ENCODE data around the gene FAT1. TPM values are rescaled to one million over a fixed set of nuclear protein-coding genes. Genes with fewer than 3 reads are reported as not detected.

FAT1 gene
- total and polyA plus RNA-seq, 2 donors (not counting 3 experiments of a cell fraction or from before 2014, with no cell fraction given) = 9.2 to 9.8 TPM

DNA sequence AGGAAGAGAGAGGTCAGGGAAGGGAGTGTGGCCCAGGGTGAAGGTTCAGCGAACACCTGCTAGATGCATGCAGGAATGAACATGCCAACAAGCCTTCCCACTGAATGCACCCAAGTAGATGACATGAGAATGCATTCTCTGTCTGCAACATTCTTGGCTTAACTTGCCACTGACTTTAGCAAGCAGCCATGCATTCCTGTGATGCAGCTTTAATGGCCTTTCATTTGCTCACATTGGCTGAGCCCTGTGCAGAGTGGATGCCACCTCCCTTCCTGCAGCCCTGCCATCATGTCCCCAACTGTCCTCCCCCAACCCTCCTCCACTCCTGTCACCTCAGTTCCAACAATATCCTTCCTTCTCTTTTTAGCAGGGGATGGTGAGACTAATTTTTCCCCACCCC, 143.0 kb downstream of the FAT1 start:
- FAIRE-seq (no peak), DNase-seq (ENCODE audit: low read depth, low spot score) (no peak)
- Histone ChIP-seq H3K4me2 (ENCODE audit: insufficient read depth, low read length) (no peak overlapping the region), H3K4me3 (replicated peaks in 1 of 3; ENCODE audit: insufficient read depth in 1 of 3, low read depth in 1 of 3, low read length in 3 of 3) (no peak overlapping the region), H4K20me1 (replicated peaks; ENCODE audit: control insufficient read depth, extremely low read depth, insufficient read depth, low read length) (no peaks in the 10 kb centered on the region), H3K27me3 (ENCODE audit: control insufficient read depth in 2 of 2, insufficient read depth in 2 of 2, low read length in 2 of 2) (no peaks in the 10 kb centered on the region), H3K9me3 (replicated peaks; ENCODE audit: control insufficient read depth, insufficient read depth, low read length) (no peaks in the 10 kb centered on the region), H3K9me1 (replicated peaks; ENCODE audit: control insufficient read depth, extremely low read depth, insufficient read depth, low read length) (no peaks in the 10 kb centered on the region), H3K36me3 (ENCODE audit: control insufficient read depth in 2 of 2, extremely low read depth in 1 of 2, insufficient read depth in 2 of 2, low read length in 2 of 2) (no peaks in the 10 kb centered on the region), H2AFZ (ENCODE audit: low read depth, low read length) (no peak overlapping the region), H3K79me2 (ENCODE audit: control insufficient read depth, insufficient read depth, low read length) (no peaks in the 10 kb centered on the region), H3K9ac (replicated peaks; ENCODE audit: extremely low read depth, insufficient read depth, low read length) (no peak overlapping the region), H3K27ac (ENCODE audit: insufficient read depth, low read depth, low read length) (no peak overlapping the region), H3K4me1 (ENCODE audit: control insufficient read depth, extremely low read depth, insufficient read depth, low read length) (no peaks in the 10 kb centered on the region)
- CTCF ChIA-PET = no interaction called here
- BruUV-seq (replicated peaks) = no TSS peak
- dilution Hi-C loops (cut with MboI; ENCODE audit: extremely low pct_ligation_motif_present, low sequenced_read_pairs) = no loop called here
- POLR2A ChIA-PET = no interaction called here
- intact Hi-C loops (cut with micrococcal nuclease) = no loop called here
- TF ChIP-seq EZH2 (IDR thresholded peaks at IDR 0.05; ENCODE audit: borderline replicate concordance, low read depth, low read length, severe bottlenecking) = no peak
- no peak for TF ChIP-seq FOS (IDR thresholded peaks at IDR 0.05; ENCODE audit: borderline replicate concordance, insufficient read depth, low read length)
- TF ChIP-seq GATA2 (IDR thresholded peaks at IDR 0.05; ENCODE audit: insufficient read depth, insufficient read length, low read depth, low read length) = no peak
- TF ChIP-seq, protein P1, sequence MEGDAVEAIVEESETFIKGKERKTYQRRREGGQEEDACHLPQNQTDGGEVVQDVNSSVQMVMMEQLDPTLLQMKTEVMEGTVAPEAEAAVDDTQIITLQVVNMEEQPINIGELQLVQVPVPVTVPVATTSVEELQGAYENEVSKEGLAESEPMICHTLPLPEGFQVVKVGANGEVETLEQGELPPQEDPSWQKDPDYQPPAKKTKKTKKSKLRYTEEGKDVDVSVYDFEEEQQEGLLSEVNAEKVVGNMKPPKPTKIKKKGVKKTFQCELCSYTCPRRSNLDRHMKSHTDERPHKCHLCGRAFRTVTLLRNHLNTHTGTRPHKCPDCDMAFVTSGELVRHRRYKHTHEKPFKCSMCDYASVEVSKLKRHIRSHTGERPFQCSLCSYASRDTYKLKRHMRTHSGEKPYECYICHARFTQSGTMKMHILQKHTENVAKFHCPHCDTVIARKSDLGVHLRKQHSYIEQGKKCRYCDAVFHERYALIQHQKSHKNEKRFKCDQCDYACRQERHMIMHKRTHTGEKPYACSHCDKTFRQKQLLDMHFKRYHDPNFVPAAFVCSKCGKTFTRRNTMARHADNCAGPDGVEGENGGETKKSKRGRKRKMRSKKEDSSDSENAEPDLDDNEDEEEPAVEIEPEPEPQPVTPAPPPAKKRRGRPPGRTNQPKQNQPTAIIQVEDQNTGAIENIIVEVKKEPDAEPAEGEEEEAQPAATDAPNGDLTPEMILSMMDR (IDR thresholded peaks at IDR 0.05; ENCODE audit: extremely low read depth in 1 of 2, insufficient read depth in 1 of 2, low read depth in 1 of 2, low read length in 2 of 2) = no peak
- TF ChIP-seq MYC (IDR thresholded peaks at IDR 0.05; ENCODE audit: low read depth, low read length) = no peak
- no peak for TF ChIP-seq JUN (IDR thresholded peaks at IDR 0.05; ENCODE audit: borderline replicate concordance, insufficient read depth, insufficient read length, low read depth)
